ENCODE data around the gene DPY30.

Gene DPY30

GRCh38 chr2:32039447-32040219 is at the start of gene DPY30:
TSS of gene DPY30 (minus strand) at chr2:32039805. CDS start at chr2:32039456, 349 bp downstream.
- no peak for TF ChIP-seq EZH2phosphoT487 (IDR thresholded peaks at IDR 0.05; ENCODE audit: borderline replicate concordance, low read length)
- TF ChIP-seq CTCF (IDR thresholded peaks at IDR 0.05; ENCODE audit: low read depth, low read length, poor library complexity, severe bottlenecking) = no peak
- no peaks in the 10 kb centered on the region; the same call in 1 of the 2 replicates for H3K36me3 ChIP-seq (ENCODE audit: control insufficient read depth, low read length)
- no peaks in the 10 kb centered on the region for H3K9me3 ChIP-seq (ENCODE audit: control insufficient read depth, insufficient read depth, low read length)
- H3K4me3 ChIP-seq (ENCODE audit: low read length) = peak within 1 kb of the TSS; percentile 74
- H3K79me2 ChIP-seq (ENCODE audit: control insufficient read depth, low read length) = peaks cover 10% of the 10 kb centered on the region
- no peaks in the 10 kb centered on the region for H3K9me2 ChIP-seq (replicated peaks; ENCODE audit: control insufficient read depth, low read length)
- H3K27ac ChIP-seq (ENCODE audit: low read depth, low read length) = peak within 1 kb of the TSS; percentile 51
- H3F3A ChIP-seq (ENCODE audit: control insufficient read depth, insufficient read depth) = peaks cover 7% of the 10 kb centered on the region; the same call in 1 of the 2 replicates
- H4K20me1 ChIP-seq (ENCODE audit: control insufficient read depth, insufficient read depth, low read depth, low read length) = no peaks in the 10 kb centered on the region
- no peaks in the 10 kb centered on the region for H3K27me3 ChIP-seq (ENCODE audit: control insufficient read depth, low read length)
- H3K4me2 ChIP-seq (ENCODE audit: low read length) = peak within 1 kb of the TSS; percentile 86
- H3K4me1 ChIP-seq (ENCODE audit: control insufficient read depth, low read length) = peaks cover 13% of the 10 kb centered on the region

GRCh38 chr2:32074134-32074506 is 34.5 kb upstream of the DPY30 start:
- Histone ChIP-seq H3K4me3 (ENCODE audit: low read length) (no peak overlapping the region), H4K20me1 (ENCODE audit: control insufficient read depth, insufficient read depth, low read depth, low read length) (no peaks in the 10 kb centered on the region), H3F3A (ENCODE audit: control insufficient read depth, insufficient read depth) (peaks cover 2% of the 10 kb centered on the region; the same call in 1 of the 2 replicates), H3K79me2 (ENCODE audit: control insufficient read depth, low read length) (peaks cover 14% of the 10 kb centered on the region), H3K9me3 (ENCODE audit: control insufficient read depth, insufficient read depth, low read length) (no peaks in the 10 kb centered on the region), H3K36me3 (ENCODE audit: control insufficient read depth, low read length) (no peaks in the 10 kb centered on the region), H3K4me2 (ENCODE audit: low read length) (no peak overlapping the region), H3K4me1 (ENCODE audit: control insufficient read depth, low read length) (no peaks in the 10 kb centered on the region), H3K27me3 (ENCODE audit: control insufficient read depth, low read length) (no peaks in the 10 kb centered on the region), H3K27ac (ENCODE audit: low read depth, low read length) (no peak overlapping the region), H3K9me2 (replicated peaks; ENCODE audit: control insufficient read depth, low read length) (no peaks in the 10 kb centered on the region)
- TF ChIP-seq EZH2phosphoT487 (IDR thresholded peaks at IDR 0.05; ENCODE audit: borderline replicate concordance, low read length) (no peak), CTCF (IDR thresholded peaks at IDR 0.05; ENCODE audit: low read depth, low read length, poor library complexity, severe bottlenecking) (no peak)

GRCh38 chr2:32067549-32067948 is 27.9 kb upstream of the DPY30 start:
- H3K36me3 ChIP-seq (ENCODE audit: control insufficient read depth, low read length) = no peaks in the 10 kb centered on the region
- H3K4me2 ChIP-seq (ENCODE audit: low read length) = no peak overlapping the region
- TF ChIP-seq EZH2phosphoT487 (IDR thresholded peaks at IDR 0.05; ENCODE audit: borderline replicate concordance, low read length) = no peak
- no peak for TF ChIP-seq CTCF (IDR thresholded peaks at IDR 0.05; ENCODE audit: low read depth, low read length, poor library complexity, severe bottlenecking)

More at GRCh38 chr2:32067549-32067948, 27.9 kb upstream of the DPY30 start:
- no peak overlapping the region for H3K4me3 ChIP-seq (ENCODE audit: low read length)
- H3K9me2 ChIP-seq (replicated peaks; ENCODE audit: control insufficient read depth, low read length) = no peaks in the 10 kb centered on the region
- H4K20me1 ChIP-seq (ENCODE audit: control insufficient read depth, insufficient read depth, low read depth, low read length) = no peaks in the 10 kb centered on the region
- H3F3A ChIP-seq (ENCODE audit: control insufficient read depth, insufficient read depth) = 0 out of 2 replicates have a peak, but pooled peaks cover 2% of the 10 kb centered on the region
- peaks cover 35% of the 10 kb centered on the region for H3K79me2 ChIP-seq (ENCODE audit: control insufficient read depth, low read length)
- no peak overlapping the region for H3K27ac ChIP-seq (ENCODE audit: low read depth, low read length)
- no peaks in the 10 kb centered on the region for H3K9me3 ChIP-seq (ENCODE audit: control insufficient read depth, insufficient read depth, low read length)
- H3K27me3 ChIP-seq (ENCODE audit: control insufficient read depth, low read length) = no peaks in the 10 kb centered on the region
- H3K4me1 ChIP-seq (ENCODE audit: control insufficient read depth, low read length) = peaks cover 15% of the 10 kb centered on the region

Data from DOHH2 (cell line).